Parathyroid adenoma (tissue), 2 donors: ENCODE data around the gene NDUFB7.
"Not testable (repeated sequence)": the region's sequence is repeated elsewhere in the genome, so short reads cannot be mapped to it uniquely, and the experiment has no call there.

Experiments used
- H2AFZ ChIP-seq: fragments of 300-600 bp; sonication (generic); one replicate; pipeline ENCODE4 v1.7.0; 2017; ENCODE audit warnings: antibody characterized with exemption, mild to moderate bottlenecking
- H3K27ac ChIP-seq: fragments of 300-600 bp; sonication (generic); one replicate; pipeline ENCODE4 v1.7.0; 2017
- H3K27me3 ChIP-seq: fragments of 300-600 bp; sonication (generic); one replicate; pipeline ENCODE4 v1.7.0; 2017; ENCODE audit warnings: low read length; ENCODE audit not compliant: control insufficient read depth, insufficient read depth
- H3K36me3 ChIP-seq: fragments of 300-600 bp; sonication (generic); one replicate; pipeline ENCODE4 v1.7.0; 2017; ENCODE audit warnings: low read length; ENCODE audit not compliant: control insufficient read depth, insufficient read depth
- H3K4me1 ChIP-seq: fragments of 300-600 bp; sonication (generic); one replicate; pipeline ENCODE4 v1.7.0; 2017; ENCODE audit warnings: control low read depth
- H3K4me2 ChIP-seq: fragments of 300-600 bp; sonication (generic); one replicate; pipeline ENCODE4 v1.7.0; 2017; ENCODE audit warnings: low read length
- H3K4me3 ChIP-seq: fragments of 300-600 bp; sonication (generic); one replicate; pipeline ENCODE4 v1.7.0; 2017; ENCODE audit warnings: low read depth, low read length
- H3K79me2 ChIP-seq: fragments of 300-600 bp; sonication (generic); one replicate; pipeline ENCODE4 v1.7.0; 2017; ENCODE audit warnings: control low read depth
- H3K9ac ChIP-seq: fragments of 300-600 bp; sonication (generic); one replicate; pipeline ENCODE4 v1.7.0; 2017; ENCODE audit warnings: mild to moderate bottlenecking
- H3K9me3 ChIP-seq: fragments of 300-600 bp; sonication (generic); one replicate; pipeline ENCODE4 v1.7.0; 2017; ENCODE audit warnings: low read length; ENCODE audit not compliant: control insufficient read depth
- CTCF ChIP-seq: fragments of 300-600 bp; sonication (generic); IDR thresholded peaks from one replicate; pipeline ENCODE4 v1.7.0; 2017; ENCODE audit warnings: antibody characterized with exemption, mild to moderate bottlenecking
- donor health status: primary hyperparathyroidism.

Gene NDUFB7

DNA sequence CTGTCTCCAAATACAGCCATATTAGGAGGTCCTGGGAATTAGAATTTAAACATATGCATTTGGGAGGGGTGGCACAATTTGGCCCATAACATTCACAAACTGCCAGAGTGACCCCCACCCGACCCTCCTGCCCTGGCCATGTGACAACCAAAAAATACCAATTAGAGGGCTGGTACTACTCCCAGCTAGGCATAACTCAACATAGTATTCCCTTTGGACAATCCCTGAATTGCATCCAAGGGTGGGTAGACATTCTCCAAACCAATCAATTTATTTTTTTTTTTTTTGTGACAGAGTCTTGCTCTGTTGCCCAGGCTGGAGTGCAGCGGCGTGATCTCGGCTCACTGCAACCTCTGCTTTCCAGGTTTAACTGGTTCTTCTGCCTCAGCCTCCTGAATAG, 40.8 kb upstream of the NDUFB7 start:
- Histone ChIP-seq H3K4me3 (no peak overlapping the region), H3K4me1 (no peaks in the 10 kb centered on the region), H3K27me3 (no peaks in the 10 kb centered on the region), H3K9me3 (no peaks in the 10 kb centered on the region), H3K4me2 (no peak overlapping the region), H3K9ac (no peak overlapping the region), H3K79me2 (no peaks in the 10 kb centered on the region), H2AFZ (no peak overlapping the region), H3K27ac (no peak overlapping the region), H3K36me3 (no peaks in the 10 kb centered on the region)
- no peak for TF ChIP-seq CTCF

GRCh38 chr19:14612242-14612641, 40.4 kb upstream of the NDUFB7 start:
- not testable (repeated sequence) for H3K27me3 ChIP-seq, H3K4me1 ChIP-seq, H2AFZ ChIP-seq, H3K4me3 ChIP-seq, H3K79me2 ChIP-seq, H3K27ac ChIP-seq, H3K4me2 ChIP-seq, H3K36me3 ChIP-seq, H3K9me3 ChIP-seq, H3K9ac ChIP-seq

DNA sequence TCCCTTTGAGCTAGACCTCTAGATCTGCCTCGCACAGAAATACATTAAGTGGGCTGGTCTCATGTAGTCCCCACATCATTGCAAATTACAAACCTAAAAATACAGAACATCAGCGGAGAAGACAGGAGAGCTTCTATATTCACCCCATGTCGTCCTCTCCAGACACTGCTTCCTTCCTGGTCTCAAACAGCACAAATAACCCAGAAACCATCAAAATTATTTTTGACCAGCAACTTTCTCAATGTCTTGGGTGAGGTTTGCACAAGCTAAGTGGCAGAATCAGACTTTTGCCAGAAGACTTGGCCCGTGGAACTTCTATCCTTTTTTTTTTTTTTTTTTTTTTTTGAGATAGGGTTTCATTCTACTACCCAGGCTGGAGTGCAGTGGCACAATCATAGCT, 39.2 kb upstream of the NDUFB7 start:
- H3K79me2 ChIP-seq = no peaks in the 10 kb centered on the region
- no peak overlapping the region for H3K4me2 ChIP-seq
- H3K36me3 ChIP-seq = no peaks in the 10 kb centered on the region
- H3K27me3 ChIP-seq = no peaks in the 10 kb centered on the region
- no peaks in the 10 kb centered on the region for H3K9me3 ChIP-seq
- no peaks in the 10 kb centered on the region for H3K4me1 ChIP-seq
- no peak overlapping the region for H3K27ac ChIP-seq
- no peak overlapping the region for H2AFZ ChIP-seq
- no peak overlapping the region for H3K9ac ChIP-seq
- H3K4me3 ChIP-seq = no peak overlapping the region
- no peak for TF ChIP-seq CTCF

DNA sequence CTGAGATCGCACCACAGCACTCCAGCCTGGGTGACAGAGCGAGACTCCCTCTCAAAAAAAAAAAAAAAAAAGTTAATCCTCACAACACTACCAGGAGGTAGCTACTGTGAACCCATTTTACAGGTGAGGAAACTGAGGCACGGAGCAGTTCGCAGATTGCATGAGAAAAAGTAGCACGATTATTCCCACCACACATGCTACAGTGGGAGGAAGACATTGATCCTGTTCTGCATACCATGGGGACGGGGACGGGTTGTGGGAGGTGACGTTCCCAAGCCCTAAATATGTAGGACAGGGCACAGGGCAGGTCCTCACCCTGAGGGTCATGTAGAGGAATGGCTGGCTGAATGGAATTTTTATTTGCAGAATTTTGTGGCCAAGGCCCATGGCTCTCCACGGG, 34.8 kb upstream of the NDUFB7 start:
- no peak overlapping the region for H3K4me3 ChIP-seq
- no peak for TF ChIP-seq CTCF
- no peaks in the 10 kb centered on the region for H3K4me1 ChIP-seq
- H3K27me3 ChIP-seq = no peaks in the 10 kb centered on the region
- H3K27ac ChIP-seq = no peak overlapping the region
- H3K36me3 ChIP-seq = no peaks in the 10 kb centered on the region
- no peak overlapping the region for H2AFZ ChIP-seq
- no peak overlapping the region for H3K9ac ChIP-seq
- no peaks in the 10 kb centered on the region for H3K79me2 ChIP-seq
- H3K4me2 ChIP-seq = no peak overlapping the region
- H3K9me3 ChIP-seq = no peaks in the 10 kb centered on the region

GRCh38 chr19:14603990-14604387, 32.1 kb upstream of the NDUFB7 start:
- no peaks in the 10 kb centered on the region for H3K4me1 ChIP-seq
- no peaks in the 10 kb centered on the region for H3K27me3 ChIP-seq
- no peak overlapping the region for H3K4me2 ChIP-seq
- no peak for TF ChIP-seq CTCF
- H2AFZ ChIP-seq = no peak overlapping the region
- H3K9ac ChIP-seq = no peak overlapping the region
- no peaks in the 10 kb centered on the region for H3K79me2 ChIP-seq
- no peaks in the 10 kb centered on the region for H3K9me3 ChIP-seq
- no peak overlapping the region for H3K4me3 ChIP-seq
- H3K36me3 ChIP-seq = no peaks in the 10 kb centered on the region
- H3K27ac ChIP-seq = no peak overlapping the region
